Measurements from ENCODE around the gene NAALADL2.

NAALADL2 gene

GRCh38 chr3:175307642-175308041 is 448.5 kb downstream of the NAALADL2 start:
- no peak overlapping the region for H3K9ac ChIP-seq (ENCODE audit: low read length)
- no peaks in the 10 kb centered on the region for H3K27me3 ChIP-seq (ENCODE audit: control insufficient read depth, insufficient read depth, low read length)
- H3K27ac ChIP-seq (ENCODE audit: low read depth, low read length): no peak overlapping the region
- H3K4me3 ChIP-seq (ENCODE audit: low read depth, low read length): no peak overlapping the region
- H3K4me1 ChIP-seq (ENCODE audit: control insufficient read depth, insufficient read depth, low read length): no peaks in the 10 kb centered on the region
- no peaks in the 10 kb centered on the region for H3K9me3 ChIP-seq (ENCODE audit: control insufficient read depth, insufficient read depth, low read depth, low read length)
- H3K36me3 ChIP-seq (ENCODE audit: control insufficient read depth, insufficient read depth, low read length): no peaks in the 10 kb centered on the region

- Histone ChIP-seq H3K36me3 (ENCODE audit: control insufficient read depth, insufficient read depth, low read length) (no peaks in the 10 kb centered on the region), H3K27me3 (ENCODE audit: control insufficient read depth, insufficient read depth, low read length) (no peaks in the 10 kb centered on the region), H3K9ac (ENCODE audit: low read length) (no peak overlapping the region), H3K4me1 (ENCODE audit: control insufficient read depth, insufficient read depth, low read length) (no peaks in the 10 kb centered on the region), H3K4me3 (ENCODE audit: low read depth, low read length) (no peak overlapping the region), H3K9me3 (ENCODE audit: control insufficient read depth, insufficient read depth, low read depth, low read length) (no peaks in the 10 kb centered on the region), H3K27ac (ENCODE audit: low read depth, low read length) (no peak overlapping the region)
Measured at GRCh38 chr3:175308097-175308496, 449.0 kb downstream of the NAALADL2 start.

- no peak overlapping the region for H3K9ac ChIP-seq (ENCODE audit: low read length)
- no peak overlapping the region for H3K27ac ChIP-seq (ENCODE audit: low read depth, low read length)
- no peak overlapping the region for H3K4me3 ChIP-seq (ENCODE audit: low read depth, low read length)
- no peaks in the 10 kb centered on the region for H3K27me3 ChIP-seq (ENCODE audit: control insufficient read depth, insufficient read depth, low read length)
- no peaks in the 10 kb centered on the region for H3K4me1 ChIP-seq (ENCODE audit: control insufficient read depth, insufficient read depth, low read length)
- H3K36me3 ChIP-seq (ENCODE audit: control insufficient read depth, insufficient read depth, low read length): no peaks in the 10 kb centered on the region
- H3K9me3 ChIP-seq (ENCODE audit: control insufficient read depth, insufficient read depth, low read depth, low read length): no peaks in the 10 kb centered on the region
Measured at GRCh38 chr3:175310046-175310445, 450.9 kb downstream of the NAALADL2 start.

DNA sequence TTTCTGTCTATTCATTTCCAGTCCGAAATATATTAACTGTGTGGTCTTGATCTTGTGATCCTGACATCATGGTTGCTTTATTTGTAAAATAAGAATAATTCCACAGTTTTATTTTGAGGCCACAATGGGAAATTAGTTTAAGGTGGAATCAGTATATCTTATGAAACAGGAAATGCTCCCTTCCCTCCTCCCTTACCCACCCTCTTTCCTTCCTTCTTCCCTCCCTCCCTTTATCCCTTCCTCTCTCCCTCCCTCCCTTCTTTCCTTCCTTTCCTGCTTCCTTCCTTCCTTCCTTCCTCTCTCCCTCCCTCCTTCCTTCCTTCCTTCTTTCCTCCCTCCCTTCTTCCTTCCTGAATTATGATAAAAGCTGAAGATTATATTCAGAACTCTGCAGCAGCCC is 452.3 kb downstream of the NAALADL2 start:
- no peaks in the 10 kb centered on the region for H3K36me3 ChIP-seq (ENCODE audit: control insufficient read depth, insufficient read depth, low read length)
- H3K4me3 ChIP-seq (ENCODE audit: low read depth, low read length): no peak overlapping the region
- no peaks in the 10 kb centered on the region for H3K9me3 ChIP-seq (ENCODE audit: control insufficient read depth, insufficient read depth, low read depth, low read length)
- H3K27me3 ChIP-seq (ENCODE audit: control insufficient read depth, insufficient read depth, low read length): no peaks in the 10 kb centered on the region
- H3K4me1 ChIP-seq (ENCODE audit: control insufficient read depth, insufficient read depth, low read length): no peaks in the 10 kb centered on the region
- no peak overlapping the region for H3K9ac ChIP-seq (ENCODE audit: low read length)
- no peak overlapping the region for H3K27ac ChIP-seq (ENCODE audit: low read depth, low read length)

- H3K36me3 ChIP-seq (ENCODE audit: control insufficient read depth, insufficient read depth, low read length): no peaks in the 10 kb centered on the region
- no peak overlapping the region for H3K4me3 ChIP-seq (ENCODE audit: low read depth, low read length)
- H3K27ac ChIP-seq (ENCODE audit: low read depth, low read length): no peak overlapping the region
- H3K27me3 ChIP-seq (ENCODE audit: control insufficient read depth, insufficient read depth, low read length): no peaks in the 10 kb centered on the region
- no peaks in the 10 kb centered on the region for H3K9me3 ChIP-seq (ENCODE audit: control insufficient read depth, insufficient read depth, low read depth, low read length)
- H3K4me1 ChIP-seq (ENCODE audit: control insufficient read depth, insufficient read depth, low read length): no peaks in the 10 kb centered on the region
- H3K9ac ChIP-seq (ENCODE audit: low read length): no peak overlapping the region
Measured at GRCh38 chr3:175311946-175312345, 452.8 kb downstream of the NAALADL2 start.

- no peak overlapping the region for H3K27ac ChIP-seq (ENCODE audit: low read depth, low read length)
- H3K36me3 ChIP-seq (ENCODE audit: control insufficient read depth, insufficient read depth, low read length): no peaks in the 10 kb centered on the region
- no peaks in the 10 kb centered on the region for H3K9me3 ChIP-seq (ENCODE audit: control insufficient read depth, insufficient read depth, low read depth, low read length)
- H3K27me3 ChIP-seq (ENCODE audit: control insufficient read depth, insufficient read depth, low read length): no peaks in the 10 kb centered on the region
- no peaks in the 10 kb centered on the region for H3K4me1 ChIP-seq (ENCODE audit: control insufficient read depth, insufficient read depth, low read length)
- H3K9ac ChIP-seq (ENCODE audit: low read length): no peak overlapping the region
- no peak overlapping the region for H3K4me3 ChIP-seq (ENCODE audit: low read depth, low read length)
Measured at GRCh38 chr3:175312791-175313190, 453.7 kb downstream of the NAALADL2 start.

GRCh38 chr3:175316799-175317198 is 457.7 kb downstream of the NAALADL2 start:
- Histone ChIP-seq H3K27me3 (ENCODE audit: control insufficient read depth, insufficient read depth, low read length) (no peaks in the 10 kb centered on the region), H3K36me3 (ENCODE audit: control insufficient read depth, insufficient read depth, low read length) (no peaks in the 10 kb centered on the region), H3K9ac (ENCODE audit: low read length) (no peak overlapping the region), H3K4me3 (ENCODE audit: low read depth, low read length) (no peak overlapping the region), H3K4me1 (ENCODE audit: control insufficient read depth, insufficient read depth, low read length) (no peaks in the 10 kb centered on the region), H3K27ac (ENCODE audit: low read depth, low read length) (no peak overlapping the region), H3K9me3 (ENCODE audit: control insufficient read depth, insufficient read depth, low read depth, low read length) (no peaks in the 10 kb centered on the region)

DNA sequence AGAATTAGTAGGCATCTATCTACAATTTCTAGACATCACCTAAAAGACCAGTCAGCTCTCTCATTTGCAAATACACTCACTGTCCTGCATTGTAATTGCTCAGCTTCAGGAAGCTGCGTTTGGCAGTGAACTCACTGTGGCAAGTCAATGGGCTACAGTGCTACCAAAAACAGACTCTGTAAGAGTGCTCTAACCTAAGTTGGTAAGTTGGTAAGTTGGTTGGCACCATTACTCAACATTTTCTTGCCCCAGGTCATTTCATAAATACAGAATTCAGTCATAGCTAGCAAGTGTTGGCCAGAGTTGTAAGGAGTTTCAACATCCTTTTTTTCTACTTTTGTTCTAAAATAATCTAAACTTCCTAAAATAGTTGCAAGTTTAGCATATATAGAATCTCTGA is 466.3 kb downstream of the NAALADL2 start:
- Histone ChIP-seq H3K27ac (ENCODE audit: low read depth, low read length) (no peak overlapping the region), H3K9me3 (ENCODE audit: control insufficient read depth, insufficient read depth, low read depth, low read length) (no peaks in the 10 kb centered on the region), H3K9ac (ENCODE audit: low read length) (no peak overlapping the region), H3K36me3 (ENCODE audit: control insufficient read depth, insufficient read depth, low read length) (no peaks in the 10 kb centered on the region), H3K4me1 (ENCODE audit: control insufficient read depth, insufficient read depth, low read length) (no peaks in the 10 kb centered on the region), H3K4me3 (ENCODE audit: low read depth, low read length) (no peak overlapping the region), H3K27me3 (ENCODE audit: control insufficient read depth, insufficient read depth, low read length) (no peaks in the 10 kb centered on the region)

- H3K4me3 ChIP-seq (ENCODE audit: low read depth, low read length): no peak overlapping the region
- H3K9me3 ChIP-seq (ENCODE audit: control insufficient read depth, insufficient read depth, low read depth, low read length): no peaks in the 10 kb centered on the region
- no peaks in the 10 kb centered on the region for H3K36me3 ChIP-seq (ENCODE audit: control insufficient read depth, insufficient read depth, low read length)
- no peak overlapping the region for H3K27ac ChIP-seq (ENCODE audit: low read depth, low read length)
- H3K9ac ChIP-seq (ENCODE audit: low read length): no peak overlapping the region
- no peaks in the 10 kb centered on the region for H3K4me1 ChIP-seq (ENCODE audit: control insufficient read depth, insufficient read depth, low read length)
- H3K27me3 ChIP-seq (ENCODE audit: control insufficient read depth, insufficient read depth, low read length): no peaks in the 10 kb centered on the region
Measured at GRCh38 chr3:175326041-175326440, 466.9 kb downstream of the NAALADL2 start.

GRCh38 chr3:175329373-175329772 is 470.2 kb downstream of the NAALADL2 start:
- Histone ChIP-seq H3K4me1 (ENCODE audit: control insufficient read depth, insufficient read depth, low read length) (no peaks in the 10 kb centered on the region), H3K9me3 (ENCODE audit: control insufficient read depth, insufficient read depth, low read depth, low read length) (no peaks in the 10 kb centered on the region), H3K4me3 (ENCODE audit: low read depth, low read length) (no peak overlapping the region), H3K27ac (ENCODE audit: low read depth, low read length) (no peak overlapping the region), H3K9ac (ENCODE audit: low read length) (no peak overlapping the region), H3K27me3 (ENCODE audit: control insufficient read depth, insufficient read depth, low read length) (no peaks in the 10 kb centered on the region), H3K36me3 (ENCODE audit: control insufficient read depth, insufficient read depth, low read length) (no peaks in the 10 kb centered on the region)

- H3K27me3 ChIP-seq (ENCODE audit: control insufficient read depth, insufficient read depth, low read length): no peaks in the 10 kb centered on the region
- no peak overlapping the region for H3K4me3 ChIP-seq (ENCODE audit: low read depth, low read length)
- H3K27ac ChIP-seq (ENCODE audit: low read depth, low read length): no peak overlapping the region
- H3K36me3 ChIP-seq (ENCODE audit: control insufficient read depth, insufficient read depth, low read length): no peaks in the 10 kb centered on the region
- peaks cover 13% of the 10 kb centered on the region for H3K4me1 ChIP-seq (ENCODE audit: control insufficient read depth, insufficient read depth, low read length)
- no peak overlapping the region for H3K9ac ChIP-seq (ENCODE audit: low read length)
- H3K9me3 ChIP-seq (ENCODE audit: control insufficient read depth, insufficient read depth, low read depth, low read length): no peaks in the 10 kb centered on the region
Measured at GRCh38 chr3:175335229-175335628, 476.1 kb downstream of the NAALADL2 start.

All from HUES6 (cell line).